Measurements from ENCODE around the gene PIEZO1.

The PIEZO1 gene

GRCh38 chr16:88785106-88785924 lies at the start of gene PIEZO1:
PIEZO1 (minus strand) TSS chr16:88785220; CDS start chr16:88784964, 256 bp downstream.
- H3K4me3 ChIP-seq (ENCODE audit: low read depth, low read length), result peak within 1 kb of the TSS; percentile 73
- DNase-seq (ENCODE audit: low read depth), result peak; percentile 79
- peak; percentile 39 for TF ChIP-seq CTCF (IDR thresholded peaks at IDR 0.05; ENCODE audit: low read depth, low read length)
- TF ChIP-seq POLR2A (IDR thresholded peaks at IDR 0.05; ENCODE audit: extremely low read depth, insufficient read length), result peak; percentile 48
- TF ChIP-seq MAX (IDR thresholded peaks at IDR 0.05; ENCODE audit: low read depth, low read length), result peak; percentile 72
- TF ChIP-seq MYC (IDR thresholded peaks at IDR 0.05; ENCODE audit: low read depth, low read length), result peak; percentile 37; the same call in 1 of the 2 replicates

GRCh38 chr16:88834670-88835069 lies 49.6 kb upstream of the PIEZO1 start:
- no peak for DNase-seq (ENCODE audit: low read depth)
- TF ChIP-seq MYC (IDR thresholded peaks at IDR 0.05; ENCODE audit: low read depth, low read length), result no peak
- no peak for TF ChIP-seq CTCF (IDR thresholded peaks at IDR 0.05; ENCODE audit: low read depth, low read length)
- no peak for TF ChIP-seq MAX (IDR thresholded peaks at IDR 0.05; ENCODE audit: low read depth, low read length)
- H3K4me3 ChIP-seq (ENCODE audit: low read depth, low read length), result no peak overlapping the region

GRCh38 chr16:88833086-88833485 lies 48.1 kb upstream of the PIEZO1 start:
- DNase-seq (ENCODE audit: low read depth), result no peak
- H3K4me3 ChIP-seq (ENCODE audit: low read depth, low read length), result no peak overlapping the region
- TF ChIP-seq POLR2A (IDR thresholded peaks at IDR 0.05; ENCODE audit: extremely low read depth, insufficient read length) (no peak), CTCF (IDR thresholded peaks at IDR 0.05; ENCODE audit: low read depth, low read length) (no peak), MAX (IDR thresholded peaks at IDR 0.05; ENCODE audit: low read depth, low read length) (no peak), MYC (IDR thresholded peaks at IDR 0.05; ENCODE audit: low read depth, low read length) (no peak)

DNA sequence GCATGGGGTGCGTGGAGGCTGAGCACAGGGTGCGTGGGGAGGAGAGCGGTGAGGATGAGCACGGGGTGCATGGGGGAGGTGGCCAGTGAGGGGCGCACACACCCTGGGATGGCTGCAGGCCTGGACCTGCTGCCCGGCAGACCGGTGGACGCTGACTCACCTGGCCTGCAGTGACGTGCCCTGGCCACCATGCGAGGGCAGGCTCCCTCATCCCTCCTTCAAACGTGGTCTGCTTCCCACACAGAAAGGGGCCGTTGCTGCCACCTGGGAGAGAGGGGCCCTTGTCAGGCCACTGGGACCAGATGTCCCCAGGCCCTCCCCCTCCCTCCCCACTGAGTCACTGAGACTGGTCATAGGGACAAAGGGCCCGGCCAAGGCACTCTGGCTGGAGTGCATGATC lies 46.8 kb upstream of the PIEZO1 start:
- TF ChIP-seq CTCF (IDR thresholded peaks at IDR 0.05; ENCODE audit: low read depth, low read length), result no peak
- DNase-seq (ENCODE audit: low read depth), result no peak
- H3K4me3 ChIP-seq (ENCODE audit: low read depth, low read length), result no peak overlapping the region

- TF ChIP-seq MAX (IDR thresholded peaks at IDR 0.05; ENCODE audit: low read depth, low read length) (no peak), CTCF (IDR thresholded peaks at IDR 0.05; ENCODE audit: low read depth, low read length) (no peak), MYC (IDR thresholded peaks at IDR 0.05; ENCODE audit: low read depth, low read length) (no peak), POLR2A (IDR thresholded peaks at IDR 0.05; ENCODE audit: extremely low read depth, insufficient read length) (no peak)
- H3K4me3 ChIP-seq (ENCODE audit: low read depth, low read length), result no peak overlapping the region
- no peak for DNase-seq (ENCODE audit: low read depth)
Observed at GRCh38 chr16:88830783-88831182, 45.8 kb upstream of the PIEZO1 start.
